Adipocyte (in vitro differentiated cells): Measurements from ENCODE around the gene SULT2B1.
"Not testable (repeated sequence)": the region's sequence is repeated elsewhere in the genome, so short reads cannot be mapped to it uniquely, and the experiment has no call there.

Experiments
- DNase-seq: peaks from one replicate; pipeline ENCODE4 v3.0.0-alpha.2; 2015; ENCODE audit warnings: low read depth
- H3K27me3 ChIP-seq: replicated peaks from 2 replicates; pipeline ENCODE4 v1.7.0; 2013; ENCODE audit warnings: mild to moderate bottlenecking, low read length, moderate library complexity; ENCODE audit not compliant: control insufficient read depth, insufficient read depth
- H3K36me3 ChIP-seq: 2 replicates; pipeline ENCODE4 v1.7.0; 2013; ENCODE audit warnings: low read length, mild to moderate bottlenecking, moderate library complexity; ENCODE audit not compliant: control insufficient read depth, insufficient read depth, severe bottlenecking
- H3K4me1 ChIP-seq: 2 replicates; pipeline ENCODE4 v1.7.0; 2013; ENCODE audit warnings: mild to moderate bottlenecking, low read length, moderate library complexity; ENCODE audit not compliant: control insufficient read depth, insufficient read depth
- H3K4me3 ChIP-seq: 2 replicates; pipeline ENCODE4 v1.7.0; 2013; ENCODE audit warnings: mild to moderate bottlenecking, low read length, moderate library complexity
- H3K9ac ChIP-seq: 2 replicates; pipeline ENCODE4 v1.7.0; 2013; ENCODE audit warnings: mild to moderate bottlenecking, low read length, moderate library complexity
- H3K9me3 ChIP-seq: 2 replicates; pipeline ENCODE4 v1.7.0; 2013; ENCODE audit warnings: mild to moderate bottlenecking, low read length, moderate library complexity; ENCODE audit not compliant: control insufficient read depth

The SULT2B1 gene

GRCh38 chr19:48530770-48531169, 21.2 kb upstream of the SULT2B1 start:
- H3K36me3 ChIP-seq = no peaks in the 10 kb centered on the region
- peaks cover 22% of the 10 kb centered on the region for H3K9me3 ChIP-seq
- no peak for DNase-seq
- no peak overlapping the region for H3K4me3 ChIP-seq
- no peaks in the 10 kb centered on the region for H3K4me1 ChIP-seq
- no peak overlapping the region for H3K9ac ChIP-seq
- no peaks in the 10 kb centered on the region for H3K27me3 ChIP-seq

GRCh38 chr19:48533770-48534169, 18.2 kb upstream of the SULT2B1 start:
- peaks cover 6% of the 10 kb centered on the region for H3K9me3 ChIP-seq
- H3K36me3 ChIP-seq = no peaks in the 10 kb centered on the region
- H3K9ac ChIP-seq = no peak overlapping the region
- H3K27me3 ChIP-seq = no peaks in the 10 kb centered on the region
- no peak overlapping the region for H3K4me3 ChIP-seq
- no peak for DNase-seq
- H3K4me1 ChIP-seq = no peaks in the 10 kb centered on the region

GRCh38 chr19:48537541-48537940, 14.4 kb upstream of the SULT2B1 start:
- H3K9me3 ChIP-seq = no peaks in the 10 kb centered on the region
- no peaks in the 10 kb centered on the region for H3K4me1 ChIP-seq
- H3K9ac ChIP-seq = no peak overlapping the region
- no peaks in the 10 kb centered on the region for H3K36me3 ChIP-seq
- H3K27me3 ChIP-seq = no peaks in the 10 kb centered on the region
- DNase-seq = no peak
- no peak overlapping the region for H3K4me3 ChIP-seq

GRCh38 chr19:48538057-48538456, 13.9 kb upstream of the SULT2B1 start:
- not testable (repeated sequence) for DNase-seq

GRCh38 chr19:48539503-48540096, 12.4 kb upstream of the SULT2B1 start:
- DNase-seq = peak; percentile 28
- H3K27me3 ChIP-seq = no peaks in the 10 kb centered on the region

More at GRCh38 chr19:48538057-48538456, 13.9 kb upstream of the SULT2B1 start:
- not testable (repeated sequence) for H3K27me3 ChIP-seq, H3K9ac ChIP-seq, H3K9me3 ChIP-seq, H3K4me1 ChIP-seq, H3K4me3 ChIP-seq, H3K36me3 ChIP-seq

GRCh38 chr19:48540110-48540509, 11.9 kb upstream of the SULT2B1 start:
- Histone ChIP-seq H3K9ac (no peak overlapping the region), H3K36me3 (no peaks in the 10 kb centered on the region), H3K9me3 (no peaks in the 10 kb centered on the region), H3K4me1 (no peaks in the 10 kb centered on the region), H3K4me3 (no peak overlapping the region), H3K27me3 (no peaks in the 10 kb centered on the region)
- DNase-seq = no peak

More at GRCh38 chr19:48539503-48540096, 12.4 kb upstream of the SULT2B1 start:
- Histone ChIP-seq H3K9me3 (no peaks in the 10 kb centered on the region), H3K4me1 (no peaks in the 10 kb centered on the region), H3K36me3 (no peaks in the 10 kb centered on the region), H3K4me3 (no peak overlapping the region), H3K9ac (no peak overlapping the region)

GRCh38 chr19:48541813-48542212, 10.2 kb upstream of the SULT2B1 start:
- H3K4me3 ChIP-seq = no peak overlapping the region
- H3K27me3 ChIP-seq = no peaks in the 10 kb centered on the region
- H3K36me3 ChIP-seq = no peaks in the 10 kb centered on the region
- H3K9me3 ChIP-seq = no peaks in the 10 kb centered on the region
- H3K9ac ChIP-seq = no peak overlapping the region
- DNase-seq = no peak
- no peaks in the 10 kb centered on the region for H3K4me1 ChIP-seq

GRCh38 chr19:48543121-48543710, 8.8 kb upstream of the SULT2B1 start:
- no peaks in the 10 kb centered on the region for H3K36me3 ChIP-seq
- DNase-seq = no peak
- no peaks in the 10 kb centered on the region for H3K4me1 ChIP-seq
- no peak overlapping the region for H3K9ac ChIP-seq
- no peak overlapping the region for H3K4me3 ChIP-seq
- H3K9me3 ChIP-seq = no peaks in the 10 kb centered on the region
- no peaks in the 10 kb centered on the region for H3K27me3 ChIP-seq

GRCh38 chr19:48544856-48545750, 6.9 kb upstream of the SULT2B1 start:
- DNase-seq = no peak

GRCh38 chr19:48547722-48548121, 4.2 kb upstream of the SULT2B1 start:
- no peak for DNase-seq
- no peak overlapping the region for H3K4me3 ChIP-seq
- no peaks in the 10 kb centered on the region for H3K4me1 ChIP-seq
- H3K9ac ChIP-seq = no peak overlapping the region
- no peaks in the 10 kb centered on the region for H3K9me3 ChIP-seq
- peaks cover 8% of the 10 kb centered on the region for H3K27me3 ChIP-seq
- no peaks in the 10 kb centered on the region for H3K36me3 ChIP-seq

More at GRCh38 chr19:48544856-48545750, 6.9 kb upstream of the SULT2B1 start:
- no peak overlapping the region for H3K9ac ChIP-seq
- no peak overlapping the region for H3K4me3 ChIP-seq
- no peaks in the 10 kb centered on the region for H3K27me3 ChIP-seq
- no peaks in the 10 kb centered on the region for H3K9me3 ChIP-seq
- H3K4me1 ChIP-seq = no peaks in the 10 kb centered on the region
- H3K36me3 ChIP-seq = no peaks in the 10 kb centered on the region

- Histone ChIP-seq H3K4me3 (no peak overlapping the region), H3K36me3 (no peaks in the 10 kb centered on the region), H3K4me1 (no peaks in the 10 kb centered on the region), H3K27me3 (peaks cover 8% of the 10 kb centered on the region), H3K9me3 (no peaks in the 10 kb centered on the region), H3K9ac (no peak overlapping the region)
- DNase-seq = no peak
These were observed 3.6 kb upstream of the SULT2B1 start for GRCh38 chr19:48548253-48548911.
